HG02840 (cell line): ENCODE data around the gene RNF126.
"Not testable (repeated sequence)": the region's sequence is repeated elsewhere in the genome, so short reads cannot be mapped to it uniquely, and the experiment has no call there.

Experiments
- ATAC-seq: cut with Tn5 transposase; IDR thresholded peaks from one replicate; pipeline ENCODE4 v1.9.1; 2021; ENCODE audit warnings: mild to moderate bottlenecking, moderate library complexity, moderate number of reproducible peaks; ENCODE audit not compliant: unreplicated experiment, low FRiP score

RNF126 gene

GRCh38 chr19:616062-616700 lies 46.8 kb downstream of the RNF126 start:
- no peak for ATAC-seq

- ATAC-seq, result no peak
These were observed 47.4 kb downstream of the RNF126 start for GRCh38 chr19:615619-616018.

GRCh38 chr19:613732-614567 lies 49.1 kb downstream of the RNF126 start:
- ATAC-seq, result no peak

GRCh38 chr19:612941-613340 lies 50.1 kb downstream of the RNF126 start:
- no peak for ATAC-seq

GRCh38 chr19:611481-611868 lies 51.5 kb downstream of the RNF126 start:
- no peak for ATAC-seq

- ATAC-seq, result no peak
These were observed 52.1 kb downstream of the RNF126 start for GRCh38 chr19:610801-611480.

- ATAC-seq, result no peak
These were observed 52.8 kb downstream of the RNF126 start for GRCh38 chr19:610071-610800.

GRCh38 chr19:609004-609346 lies 54.0 kb downstream of the RNF126 start:
- no peak for ATAC-seq

GRCh38 chr19:608155-609003 lies 54.6 kb downstream of the RNF126 start:
- no peak for ATAC-seq

GRCh38 chr19:607301-608154 lies 55.5 kb downstream of the RNF126 start:
- no peak for ATAC-seq

- ATAC-seq, result not testable (repeated sequence)
These were observed 57.7 kb downstream of the RNF126 start for GRCh38 chr19:605061-605971.

GRCh38 chr19:604355-604754 lies 58.7 kb downstream of the RNF126 start:
- ATAC-seq, result no peak

- ATAC-seq, result not testable (repeated sequence)
These were observed 59.2 kb downstream of the RNF126 start for GRCh38 chr19:603779-604178.

- not testable (repeated sequence) for ATAC-seq
These were observed 59.7 kb downstream of the RNF126 start for GRCh38 chr19:603302-603639.

- no peak for ATAC-seq
These were observed 60.4 kb downstream of the RNF126 start for GRCh38 chr19:602391-603301.

GRCh38 chr19:601790-602189 lies 61.2 kb downstream of the RNF126 start:
- no peak for ATAC-seq

GRCh38 chr19:601310-601709 lies 61.7 kb downstream of the RNF126 start:
- ATAC-seq, result no peak
